Endothelial cell of umbilical vein (primary cell): ENCODE data around the gene CBFB. TPM values are rescaled to one million over a fixed set of nuclear protein-coding genes. Genes with fewer than 3 reads are reported as not detected.

Source experiments
- BruUV-seq: library from RNA; stranded (reverse); fragments of 400-500 nt; replicated peaks from 2 replicates; lab custom pipeline; 2021; lab: Mats Ljungman, UMichigan
- CTCF ChIA-PET: fragments of 300-600, 350-600 bp; sonication (Branson Sonifier 250); formaldehyde crosslinking; loops from one replicate; lab custom pipeline; 2021; ENCODE audit warnings: antibody characterized with exemption, inconsistent platforms; lab: Charles Lee
- POLR2A ChIA-PET: fragments of 300-600, 350-600 bp; sonication (Branson Sonifier 250); formaldehyde crosslinking; loops from one replicate; lab custom pipeline; 2021; ENCODE audit warnings: antibody characterized with exemption, inconsistent platforms; lab: Charles Lee
- DNase-seq: peaks from one replicate; pipeline ENCODE4 v3.0.0-alpha.2; 2011; ENCODE audit warnings: low read depth, low spot score
- FAIRE-seq: peaks from 2 replicates; lab custom pipeline; 2011; peaks lifted over from hg19 to GRCh38; lab: Jason Lieb, UNC
- H2AFZ ChIP-seq: 2 replicates; pipeline ENCODE4 v1.6.0; 2012; ENCODE audit warnings: low read depth, low read length, control low read depth, inconsistent platforms
- H3K27ac ChIP-seq: 2 replicates; pipeline ENCODE4 v1.5.1; 2011; ENCODE audit warnings: low read depth, mild to moderate bottlenecking, control low read depth, low read length, moderate library complexity; ENCODE audit not compliant: insufficient read depth
- H3K27me3 ChIP-seq, 2 experiments: 2 replicates each; pipeline versions ENCODE4 v1.6.0 to v1.6.1; 2011; ENCODE audit warnings: low read length in 2 of 2, mixed read lengths in 1 of 2; ENCODE audit not compliant: control insufficient read depth in 2 of 2, insufficient read depth in 2 of 2
- H3K36me3 ChIP-seq, 2 experiments: 2 replicates in 1 of 2; 3 replicates in 1 of 2; pipeline ENCODE4 v1.5.1; 2011; ENCODE audit warnings: low read length in 2 of 2, mild to moderate bottlenecking in 1 of 2, moderate library complexity in 1 of 2; ENCODE audit not compliant: control insufficient read depth in 2 of 2, insufficient read depth in 2 of 2; ENCODE audit errors: extremely low read depth in 1 of 2
- H3K4me1 ChIP-seq: 3 replicates; pipeline ENCODE4 v1.5.1; 2011; ENCODE audit warnings: mild to moderate bottlenecking, low read length; ENCODE audit not compliant: control insufficient read depth, insufficient read depth; ENCODE audit errors: extremely low read depth
- H3K4me2 ChIP-seq: 2 replicates; pipeline ENCODE4 v1.6.1; 2011; ENCODE audit warnings: low read length, control low read depth, mixed read lengths; ENCODE audit not compliant: insufficient read depth
- H3K4me3 ChIP-seq, 3 experiments: fragments of 200-600 bp in 1 of 3; sonication (generic), shearing (Covaris generic) in 1 of 3; replicated peaks in 1 of 3; 2 replicates each; pipeline ENCODE4 v1.5.1; 2011 to 2016; ENCODE audit warnings: control low read depth in 3 of 3, low read length in 3 of 3, mild to moderate bottlenecking in 2 of 3, inconsistent platforms in 1 of 3, low read depth in 1 of 3, moderate library complexity in 1 of 3; ENCODE audit not compliant: insufficient read depth in 1 of 3
- H3K79me2 ChIP-seq: 2 replicates; pipeline ENCODE4 v1.6.0; 2012; ENCODE audit warnings: low read length, inconsistent platforms; ENCODE audit not compliant: control insufficient read depth, insufficient read depth
- H3K9ac ChIP-seq: replicated peaks from 2 replicates; pipeline ENCODE3; 2011; ENCODE audit warnings: low read length, control low read depth; ENCODE audit not compliant: insufficient read depth; ENCODE audit errors: extremely low read depth
- H3K9me1 ChIP-seq: replicated peaks from 3 replicates; pipeline ENCODE4 v1.6.0; 2011; ENCODE audit warnings: mild to moderate bottlenecking, low read length; ENCODE audit not compliant: control insufficient read depth, insufficient read depth; ENCODE audit errors: extremely low read depth
- H3K9me3 ChIP-seq: replicated peaks from 2 replicates; pipeline ENCODE4 v1.5.1; 2012; ENCODE audit warnings: low read length, inconsistent platforms; ENCODE audit not compliant: control insufficient read depth, insufficient read depth
- H4K20me1 ChIP-seq: replicated peaks from 2 replicates; pipeline ENCODE3; 2011; ENCODE audit warnings: mild to moderate bottlenecking, low read length; ENCODE audit not compliant: control insufficient read depth, insufficient read depth; ENCODE audit errors: extremely low read depth
- CTCF ChIP-seq, 2 donors: IDR thresholded peaks; 1 replicate in 1 of 2; 2 replicates in 1 of 2; pipeline ENCODE4 v1.5.1; 2011; ENCODE audit warnings: low read length in 2 of 2, mild to moderate bottlenecking in 2 of 2, moderate library complexity in 2 of 2, control low read depth in 1 of 2, inconsistent platforms in 1 of 2, low read depth in 1 of 2; ENCODE audit not compliant: insufficient read depth in 1 of 2; ENCODE audit errors: extremely low read depth in 1 of 2
- EZH2 ChIP-seq: IDR thresholded peaks from 2 replicates; pipeline ENCODE4 v1.6.1; 2012; ENCODE audit warnings: borderline replicate concordance, low read depth, mild to moderate bottlenecking, moderate library complexity, low read length, inconsistent platforms; ENCODE audit not compliant: severe bottlenecking
- FOS ChIP-seq: IDR thresholded peaks from 2 replicates; pipeline ENCODE4 v1.6.1; 2011; ENCODE audit warnings: mild to moderate bottlenecking, low read length, moderate library complexity, borderline replicate concordance; ENCODE audit not compliant: insufficient read depth
- GATA2 ChIP-seq: IDR thresholded peaks from 2 replicates; pipeline ENCODE4 v1.7.0; 2011; ENCODE audit warnings: low read depth, mild to moderate bottlenecking, moderate library complexity, mixed read lengths, low read length; ENCODE audit not compliant: insufficient read length, insufficient read depth
- JUN ChIP-seq: IDR thresholded peaks from 2 replicates; pipeline ENCODE4 v1.6.1; 2011; ENCODE audit warnings: borderline replicate concordance, low read depth; ENCODE audit not compliant: insufficient read length, insufficient read depth
- MAX ChIP-seq: IDR thresholded peaks from 2 replicates; pipeline ENCODE4 v1.6.1; 2011; ENCODE audit not compliant: insufficient read depth, insufficient read length
- MYC ChIP-seq: IDR thresholded peaks from one replicate; pipeline ENCODE4 v1.6.1; 2011; ENCODE audit warnings: mild to moderate bottlenecking, low read depth, low read length
- POLR2A ChIP-seq: IDR thresholded peaks from 2 replicates; pipeline ENCODE4 v1.6.1; 2012; ENCODE audit warnings: low read depth, mild to moderate bottlenecking, control low read depth, low read length
- POLR2AphosphoS5 ChIP-seq: IDR thresholded peaks from 2 replicates; pipeline ENCODE4 v1.6.1; 2012; ENCODE audit warnings: low read depth, mild to moderate bottlenecking, control low read depth, low read length, moderate library complexity; ENCODE audit not compliant: insufficient read depth
- dilution Hi-C: fragments of 300-500 bp; cut with MboI; formaldehyde crosslinking; loops from one replicate; pipeline ENCODE4 v1.15.0; 2019; ENCODE audit warnings: low sequenced_read_pairs; ENCODE audit not compliant: extremely low pct_ligation_motif_present
- intact Hi-C: fragments of 100-400 bp; cut with micrococcal nuclease; formaldehyde crosslinking; loops from one replicate; pipeline ENCODE4 v1.10.0; 2022
- polyA plus RNA-seq, 4 experiments: library from polyadenylated mRNA; depleted of rRNA in 3 of 4; stranded (reverse) in 3 of 4; unstranded in 1 of 4; fragments of >200 nt; gene quantifications; 2 replicates each; pipeline versions ENCODE4 v1.2.1 to v1.2.3, GENCODE V29; 2011 to 2012; ENCODE audit warnings: missing spikeins in 1 of 4
- total RNA-seq: library from RNA; stranded (reverse); gene quantifications from 2 replicates; pipeline ENCODE4 v1.2.3, GENCODE V29; 2021

CBFB gene
- total and polyA plus RNA-seq, 2 donors (not counting 3 experiments of a cell fraction or from before 2014, with no cell fraction given) = 27.8 to 103 TPM

DNA sequence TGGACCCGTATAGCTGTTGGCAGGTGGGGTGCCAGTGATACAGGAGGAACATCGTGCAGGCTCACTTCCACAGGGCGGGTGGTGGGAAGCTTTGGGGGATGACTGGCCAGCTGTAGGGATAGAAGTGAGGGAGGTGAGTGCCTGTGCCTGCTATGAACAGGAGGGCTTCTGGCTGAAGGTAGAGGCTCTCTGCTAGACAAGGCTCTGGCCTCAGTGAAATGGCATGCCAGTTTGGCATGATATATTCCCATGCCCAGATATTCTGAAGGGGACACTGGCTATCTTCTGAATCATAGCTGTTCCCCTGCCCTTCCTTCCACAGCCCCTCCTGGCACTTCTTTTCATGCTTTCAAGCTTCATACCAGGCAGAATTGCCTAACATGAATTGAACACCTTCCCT, 99.9 kb downstream of the CBFB start:
- TF ChIP-seq MAX (no peak), POLR2A (no peak), POLR2AphosphoS5 (no peak), CTCF (IDR thresholded peaks at IDR 0.05; ENCODE audit: extremely low read depth in 1 of 2, insufficient read depth in 1 of 2, low read depth in 1 of 2, low read length in 2 of 2) (no peak)
- DNase-seq (no peak), FAIRE-seq (no peak)
- no peaks in the 10 kb centered on the region for H3K9me1 ChIP-seq
- H3K36me3 ChIP-seq = peaks cover 2 to 6% of the 10 kb centered on the region in 2 experiments
- no peak overlapping the region for H3K27ac ChIP-seq
- no peak overlapping the region for H3K9ac ChIP-seq
- H2AFZ ChIP-seq = no peak overlapping the region
- no peaks in the 10 kb centered on the region for H3K4me1 ChIP-seq
- no peak overlapping the region for H3K4me3 ChIP-seq
- no peaks in the 10 kb centered on the region for H3K9me3 ChIP-seq
- no peaks in the 10 kb centered on the region for H4K20me1 ChIP-seq
- no peaks in the 10 kb centered on the region for H3K27me3 ChIP-seq
- BruUV-seq = no TSS peak
- ChIA-PET POLR2A (no interaction called here), CTCF (interaction anchor here (0.9 to 1.6 kb wide), 2 partner anchors 9 to 56 kb away, joined by 3 to 5 read pairs; no protein-coding TSS in a partner anchor)
- no peak overlapping the region for H3K4me2 ChIP-seq
- H3K79me2 ChIP-seq = no peaks in the 10 kb centered on the region
- intact Hi-C loops (no loop called here), dilution Hi-C loops (no loop called here)

DNA sequence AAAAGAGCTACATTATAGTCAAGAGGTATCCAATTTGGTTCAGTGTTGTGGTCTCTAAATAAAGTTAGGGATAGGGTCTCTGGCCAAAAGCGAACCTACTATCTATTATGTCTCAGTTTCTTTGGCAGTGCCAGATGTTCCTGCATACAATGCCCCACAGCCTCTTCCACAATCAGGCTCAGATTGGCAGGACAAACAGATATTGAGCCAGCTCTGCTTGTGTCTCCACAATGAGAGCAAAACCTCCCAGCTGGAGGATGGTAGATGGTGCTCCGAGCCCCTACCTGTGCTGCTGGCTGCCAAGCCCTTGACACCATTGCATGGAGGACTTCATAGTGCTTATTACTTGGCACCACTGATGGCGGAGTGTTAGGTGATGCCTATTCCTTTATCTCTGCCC, 100.5 kb downstream of the CBFB start:
- no peaks in the 10 kb centered on the region for H3K27me3 ChIP-seq
- ChIA-PET POLR2A (no interaction called here), CTCF (interaction anchor here (0.9 to 1.8 kb wide), 4 partner anchors 9 to 56 kb away, joined by 3 to 11 read pairs (median 4); no protein-coding TSS in a partner anchor)
- DNase-seq (no peak), FAIRE-seq (no peak)
- H3K4me1 ChIP-seq = no peaks in the 10 kb centered on the region
- no peak overlapping the region for H3K4me2 ChIP-seq
- H3K9me1 ChIP-seq = no peaks in the 10 kb centered on the region
- no peak overlapping the region for H3K9ac ChIP-seq
- no TSS peak for BruUV-seq
- H3K4me3 ChIP-seq = no peak overlapping the region
- H3K9me3 ChIP-seq = no peaks in the 10 kb centered on the region
- no peak overlapping the region for H3K27ac ChIP-seq
- no peaks in the 10 kb centered on the region for H3K79me2 ChIP-seq
- H3K36me3 ChIP-seq = peaks cover 2 to 7% of the 10 kb centered on the region in 2 experiments
- intact Hi-C loops (no loop called here), dilution Hi-C loops (no loop called here)
- H2AFZ ChIP-seq = no peak overlapping the region
- no peaks in the 10 kb centered on the region for H4K20me1 ChIP-seq
- no peak for TF ChIP-seq POLR2A
- TF ChIP-seq POLR2AphosphoS5 = no peak
- no peak for TF ChIP-seq GATA2
- no peak for TF ChIP-seq MYC
- TF ChIP-seq EZH2 = no peak
- TF ChIP-seq CTCF (IDR thresholded peaks at IDR 0.05; ENCODE audit: extremely low read depth in 1 of 2, insufficient read depth in 1 of 2, low read depth in 1 of 2, low read length in 2 of 2) = no peak
- TF ChIP-seq FOS = no peak
- no peak for TF ChIP-seq MAX
- no peak for TF ChIP-seq JUN
